ENCODE data around the gene DIPK1B.

The DIPK1B gene

GRCh38 chr9:136720251-136720897 lies 8.0 kb downstream of the DIPK1B start:
- DNase-seq (ENCODE audit: low spot score): no peak

- DNase-seq (ENCODE audit: low spot score): no peak
Measured at GRCh38 chr9:136720898-136721338, 8.5 kb downstream of the DIPK1B start.

- no peak for DNase-seq (ENCODE audit: low spot score)
Measured at GRCh38 chr9:136721339-136722092, 9.1 kb downstream of the DIPK1B start.

- DNase-seq (ENCODE audit: low spot score): no peak
Measured at GRCh38 chr9:136722093-136722968, 10.0 kb downstream of the DIPK1B start.

- DNase-seq (ENCODE audit: low spot score): no peak
Measured at GRCh38 chr9:136722969-136723356, 10.6 kb downstream of the DIPK1B start.

- no peak for DNase-seq (ENCODE audit: low spot score)
Measured at GRCh38 chr9:136723362-136723976, 11.1 kb downstream of the DIPK1B start.

- no peak for DNase-seq (ENCODE audit: low spot score)
Measured at GRCh38 chr9:136723989-136724388, 11.6 kb downstream of the DIPK1B start.

- no peak for DNase-seq (ENCODE audit: low spot score)
Measured at GRCh38 chr9:136724772-136725171, 12.4 kb downstream of the DIPK1B start.

GRCh38 chr9:136725612-136726011 lies 13.2 kb downstream of the DIPK1B start:
- DNase-seq (ENCODE audit: low spot score): no peak

- DNase-seq (ENCODE audit: low spot score): no peak
Measured at GRCh38 chr9:136726118-136726517, 13.7 kb downstream of the DIPK1B start.

GRCh38 chr9:136726631-136727191 lies 14.3 kb downstream of the DIPK1B start:
- DNase-seq (ENCODE audit: low spot score): no peak

GRCh38 chr9:136728080-136728547 lies 15.7 kb downstream of the DIPK1B start:
- DNase-seq (ENCODE audit: low spot score): peak; percentile 97

- peak; percentile 72 for DNase-seq (ENCODE audit: low spot score)
Measured at GRCh38 chr9:136728548-136729123, 16.3 kb downstream of the DIPK1B start.

GRCh38 chr9:136729144-136729543 lies 16.8 kb downstream of the DIPK1B start:
- DNase-seq (ENCODE audit: low spot score): no peak

- no peak for DNase-seq (ENCODE audit: low spot score)
Measured at GRCh38 chr9:136729926-136730325, 17.6 kb downstream of the DIPK1B start.

- no peak for DNase-seq (ENCODE audit: low spot score)
Measured at GRCh38 chr9:136732444-136733178, 20.2 kb downstream of the DIPK1B start.

- DNase-seq (ENCODE audit: low spot score): no peak
Measured at GRCh38 chr9:136733611-136734010, 21.2 kb downstream of the DIPK1B start.

- DNase-seq (ENCODE audit: low spot score): no peak
Measured at GRCh38 chr9:136734837-136735496, 22.6 kb downstream of the DIPK1B start.

- DNase-seq (ENCODE audit: low spot score): no peak
Measured at GRCh38 chr9:136735812-136736480, 23.6 kb downstream of the DIPK1B start.

Data from iPS-NIHi11 (cell line).